M059J (cell line): ENCODE results near the gene CAPN12. TPM values are rescaled to one million over a fixed set of nuclear protein-coding genes. Genes with fewer than 3 reads are reported as not detected.

Experiments
- DNase-seq: peaks from one replicate; pipeline ENCODE4 v3.0.0-alpha.2; 2012; ENCODE audit warnings: low read depth
- total RNA-seq: library from RNA; depleted of rRNA; stranded (reverse); fragments of >200 nt; shearing (Covaris generic); gene quantifications from 2 replicates; pipeline ENCODE4 v1.2.3, GENCODE V29; 2014

The CAPN12 gene
- total RNA-seq, 1 experiment from 2014 or later, result 1.0 TPM

DNA sequence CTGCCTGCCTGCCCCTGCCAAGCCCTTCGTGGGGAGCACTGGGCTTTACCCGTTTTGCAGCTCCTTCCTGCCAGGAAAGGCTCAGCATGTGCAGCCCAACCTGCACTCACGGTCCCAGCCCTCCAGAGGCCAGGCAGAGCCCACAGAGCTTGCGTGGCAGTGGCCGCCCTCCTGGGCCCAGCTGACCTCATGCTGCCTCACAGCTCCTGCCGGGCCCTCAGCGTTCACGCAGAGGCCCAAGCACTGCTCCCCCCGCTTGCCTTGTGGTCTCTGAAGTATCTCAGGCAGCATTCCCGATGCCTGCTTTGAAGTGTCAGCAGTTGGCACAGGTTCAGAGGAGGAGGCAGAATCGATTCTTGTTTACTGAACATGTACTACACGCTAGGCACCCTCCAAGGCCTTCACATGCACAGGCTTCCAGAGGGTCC is 32.5 kb downstream of the CAPN12 start:
- DNase-seq, result peak; percentile 97

DNA sequence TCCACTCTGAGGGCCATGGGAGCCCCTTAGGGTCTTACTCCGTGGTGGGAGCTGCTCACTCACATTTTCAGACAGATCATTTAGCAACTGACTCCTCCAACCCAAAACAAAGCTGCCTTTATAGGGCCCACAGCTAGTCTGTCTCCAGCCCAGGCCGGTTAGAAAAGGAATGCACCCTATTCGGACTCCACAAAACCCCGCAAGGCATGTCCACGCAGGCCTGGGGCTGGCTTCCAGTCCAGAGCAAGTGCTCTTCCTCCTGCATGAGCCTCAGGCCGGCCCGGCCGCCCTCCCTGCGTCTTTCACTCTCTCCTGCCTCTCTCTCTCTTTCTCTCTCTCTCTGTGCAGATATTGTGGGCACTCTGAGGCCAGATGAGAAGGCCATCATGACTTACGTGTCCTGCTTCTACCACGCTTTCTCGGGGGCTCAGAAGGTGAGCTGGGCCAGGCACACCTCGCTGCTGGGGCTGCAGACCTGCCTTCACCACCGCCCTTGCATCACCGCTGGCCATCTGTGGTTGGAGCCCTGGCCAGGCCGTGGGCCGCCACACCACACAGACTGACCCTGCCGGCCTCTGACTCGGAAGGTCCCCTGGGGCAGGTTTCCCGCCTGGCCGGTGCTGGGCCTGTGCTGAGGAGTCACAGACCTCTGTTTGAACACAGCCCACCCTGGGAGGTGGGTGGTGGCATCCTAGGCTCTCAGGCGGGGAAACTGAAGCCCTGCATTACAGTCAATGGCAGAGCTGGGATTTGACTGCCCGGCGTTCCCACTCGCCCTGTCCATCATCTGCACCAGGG is 33.1 kb downstream of the CAPN12 start:
- DNase-seq, result peak; percentile 78

DNA sequence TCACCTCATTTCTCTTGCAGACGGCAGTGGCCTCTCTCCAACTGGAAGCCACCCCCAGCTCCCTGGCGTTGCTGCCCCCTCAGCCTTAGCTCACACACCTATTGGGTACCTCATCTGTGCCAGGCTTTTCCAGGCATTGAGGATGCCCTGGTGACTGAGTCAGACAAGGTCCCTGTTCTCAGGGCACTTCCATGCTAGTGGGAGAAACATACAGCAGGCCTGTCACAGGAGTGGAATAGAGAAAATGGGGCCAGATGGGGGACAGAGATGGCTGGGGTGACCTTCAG is 33.9 kb downstream of the CAPN12 start:
- DNase-seq, result peak; percentile 35

DNA sequence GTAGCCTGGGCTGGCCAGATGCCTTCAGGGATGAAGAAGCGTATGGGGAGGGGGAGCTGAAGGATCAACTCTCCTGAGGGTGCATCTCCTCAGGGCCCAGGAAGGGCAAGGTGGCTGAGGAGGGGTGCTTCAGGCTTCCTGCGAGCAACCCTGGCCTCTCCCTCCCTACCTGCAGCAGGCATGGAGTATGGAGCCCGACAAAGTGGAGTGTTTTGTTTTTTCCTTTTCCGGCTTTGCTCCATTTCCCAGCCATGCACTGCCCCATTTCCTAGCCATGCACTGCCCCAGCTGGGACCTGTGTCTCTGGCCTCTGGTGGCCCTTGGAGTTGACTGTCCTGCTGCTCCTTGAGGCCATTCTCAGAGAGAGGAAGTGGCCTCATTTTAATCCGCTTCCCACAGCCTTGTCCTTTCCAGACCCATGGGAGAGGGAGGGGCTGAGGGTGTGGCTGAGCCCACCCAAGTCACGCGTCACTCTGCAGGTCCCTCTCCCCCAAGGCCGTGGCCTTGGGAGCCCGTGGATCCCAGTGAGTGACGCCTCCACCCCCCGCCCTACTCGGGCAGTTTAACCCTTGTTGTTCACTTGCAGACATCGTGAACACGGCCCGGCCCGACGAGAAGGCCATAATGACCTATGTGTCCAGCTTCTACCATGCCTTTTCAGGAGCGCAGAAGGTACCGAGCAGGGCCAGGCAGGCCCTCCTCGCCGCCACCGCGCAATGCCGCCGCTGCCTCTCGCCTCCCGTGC is 34.4 kb downstream of the CAPN12 start:
- no peak for DNase-seq

DNA sequence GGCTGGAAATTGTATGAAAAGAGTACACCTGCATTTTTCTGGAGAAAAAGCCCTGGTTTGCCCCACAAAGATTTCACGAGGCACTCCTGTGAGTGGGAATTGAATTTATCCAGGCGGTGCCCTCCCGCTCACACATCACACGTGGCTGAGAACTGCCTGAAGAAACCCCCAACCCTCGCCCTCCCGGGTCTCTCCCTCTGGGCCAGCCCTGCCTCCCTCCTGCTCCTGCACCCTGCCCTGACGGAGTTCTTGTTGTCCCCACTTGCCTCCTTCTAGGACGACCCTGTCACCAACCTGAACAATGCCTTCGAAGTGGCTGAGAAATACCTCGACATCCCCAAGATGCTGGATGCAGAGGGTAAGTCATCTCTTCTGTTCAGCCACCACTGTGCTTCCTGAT is 35.2 kb downstream of the CAPN12 start:
- no peak for DNase-seq

DNA sequence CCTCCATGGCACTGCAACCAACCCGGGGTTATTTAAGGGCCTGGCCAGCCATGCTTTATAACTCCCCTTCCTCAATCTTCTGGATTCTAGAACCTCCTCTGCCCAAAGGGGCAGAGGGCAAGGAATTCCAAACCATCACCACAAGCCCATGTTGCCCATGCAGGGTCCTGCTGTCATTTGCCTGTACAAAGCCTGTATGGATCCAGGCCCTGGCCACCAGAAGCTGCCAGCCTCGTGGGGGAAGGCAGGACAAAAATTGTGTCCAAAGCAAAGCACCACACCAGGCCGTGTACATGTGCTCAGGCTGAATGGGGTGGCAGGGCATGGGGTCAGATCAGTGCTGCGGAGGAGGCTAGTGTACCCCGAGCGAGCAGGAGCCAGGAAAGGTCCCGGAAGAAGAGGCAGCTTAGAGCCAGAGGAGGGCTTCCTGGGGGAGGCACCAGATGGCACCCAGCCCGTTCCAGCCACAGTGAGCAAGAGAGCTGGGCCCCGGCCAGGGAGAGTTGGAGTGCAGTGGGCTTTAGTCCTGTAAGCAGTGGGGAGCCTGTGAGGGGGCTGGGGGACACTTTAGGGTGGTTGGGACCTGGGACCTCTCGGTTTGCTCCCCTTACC is 35.8 kb downstream of the CAPN12 start:
- no peak for DNase-seq

DNA sequence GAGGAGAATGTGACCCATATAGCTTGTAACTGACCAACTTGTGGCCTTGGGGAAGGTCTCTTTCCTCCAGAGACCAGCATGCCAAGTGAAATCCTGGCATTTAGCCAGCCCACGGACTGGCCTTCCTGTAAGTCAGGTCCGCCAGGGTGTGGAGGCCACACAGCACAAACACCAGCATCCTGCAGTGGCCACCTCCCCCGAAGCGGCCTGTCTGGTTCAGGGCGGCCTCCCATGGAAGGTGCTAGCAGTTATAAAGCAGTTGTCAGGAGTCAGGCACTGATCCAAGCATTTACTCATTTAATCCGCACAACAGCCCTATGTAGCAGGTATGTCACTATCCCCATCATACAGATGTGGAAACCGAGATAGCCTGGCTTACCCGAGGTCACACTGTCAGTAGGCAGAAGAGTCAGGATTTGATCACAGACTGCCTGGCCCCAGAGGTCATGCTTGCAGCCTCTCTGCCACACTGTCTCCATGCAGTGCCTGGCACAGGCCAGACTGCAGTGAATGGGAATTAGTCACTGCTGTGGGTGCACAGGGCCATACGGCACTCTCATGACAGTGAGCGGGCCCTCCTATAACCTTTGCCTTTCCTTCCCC is 36.7 kb downstream of the CAPN12 start:
- peak; percentile 71 for DNase-seq

DNA sequence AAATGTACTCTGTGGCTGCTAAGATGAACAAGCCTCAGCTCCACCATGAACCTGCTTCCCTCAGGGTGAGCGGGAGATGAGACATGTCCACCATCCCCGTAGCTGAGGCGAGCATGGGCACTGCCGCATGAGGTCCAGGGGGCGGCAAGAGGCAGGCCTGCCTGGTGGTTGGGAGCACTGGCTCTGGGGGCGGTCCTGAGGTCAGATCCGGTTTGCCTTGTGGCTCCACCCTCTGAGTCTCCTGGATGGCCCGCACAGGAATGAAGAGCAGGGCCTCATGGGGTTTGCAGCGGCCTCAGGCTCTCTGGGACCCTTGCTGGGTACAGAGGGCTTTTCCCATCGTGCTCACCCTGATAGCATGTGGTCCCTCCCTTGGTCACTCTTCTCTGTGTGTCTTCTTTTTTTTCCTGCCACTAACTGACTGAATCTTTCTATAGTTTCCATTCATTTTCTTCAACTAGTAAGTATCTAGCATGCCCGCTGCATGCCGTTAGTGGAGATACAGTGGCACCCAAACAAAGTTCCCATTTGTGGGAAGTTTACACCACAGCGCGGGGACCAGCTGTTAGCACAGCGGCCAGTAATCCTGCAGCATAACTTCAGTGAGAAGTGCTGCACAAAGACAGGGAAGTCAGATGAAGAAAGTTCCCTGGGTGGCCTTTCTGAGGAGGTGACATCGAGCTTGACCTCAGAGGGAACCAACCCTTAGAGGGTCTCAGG is 37.3 kb downstream of the CAPN12 start:
- DNase-seq, result no peak

DNA sequence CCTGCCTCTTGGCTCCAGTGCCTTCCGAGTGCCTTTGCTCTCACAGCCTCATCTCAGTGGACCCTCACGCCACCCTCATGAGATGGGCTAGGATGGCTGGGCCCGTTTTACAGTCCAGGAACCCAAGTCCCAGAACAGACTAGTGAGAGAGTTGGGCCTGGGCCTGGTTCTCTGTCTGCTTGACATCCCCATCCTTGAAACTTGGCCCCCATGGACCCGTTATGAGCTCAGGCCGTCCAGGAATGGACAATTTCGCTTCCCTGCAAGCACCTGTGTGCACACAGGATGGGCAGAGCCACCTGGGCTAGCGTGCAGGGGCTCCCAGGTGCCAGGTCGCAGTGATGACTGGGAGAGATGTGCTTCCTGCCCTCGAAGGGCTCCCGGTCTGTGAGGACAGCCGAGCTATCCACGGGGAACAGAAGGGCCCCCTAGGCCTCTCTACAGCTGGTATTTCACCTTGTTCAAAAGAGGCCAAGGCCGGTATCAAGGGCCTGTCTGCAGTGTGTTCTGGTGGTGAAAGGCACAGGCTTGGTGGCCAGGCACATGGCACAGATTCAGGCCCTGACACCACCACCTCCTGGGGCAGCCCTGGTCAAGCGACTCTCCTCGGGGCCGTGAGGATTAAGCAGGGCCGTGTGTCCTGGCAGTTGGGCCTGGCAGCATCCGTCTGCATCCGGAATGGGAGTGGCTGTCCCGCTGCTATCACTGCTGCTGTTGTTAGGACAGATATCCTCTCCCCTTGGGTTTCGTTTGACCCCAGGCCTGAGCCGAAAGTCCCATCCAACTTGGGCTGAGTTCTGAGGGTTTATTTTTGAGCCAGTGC is 38.9 kb downstream of the CAPN12 start:
- no peak for DNase-seq

DNA sequence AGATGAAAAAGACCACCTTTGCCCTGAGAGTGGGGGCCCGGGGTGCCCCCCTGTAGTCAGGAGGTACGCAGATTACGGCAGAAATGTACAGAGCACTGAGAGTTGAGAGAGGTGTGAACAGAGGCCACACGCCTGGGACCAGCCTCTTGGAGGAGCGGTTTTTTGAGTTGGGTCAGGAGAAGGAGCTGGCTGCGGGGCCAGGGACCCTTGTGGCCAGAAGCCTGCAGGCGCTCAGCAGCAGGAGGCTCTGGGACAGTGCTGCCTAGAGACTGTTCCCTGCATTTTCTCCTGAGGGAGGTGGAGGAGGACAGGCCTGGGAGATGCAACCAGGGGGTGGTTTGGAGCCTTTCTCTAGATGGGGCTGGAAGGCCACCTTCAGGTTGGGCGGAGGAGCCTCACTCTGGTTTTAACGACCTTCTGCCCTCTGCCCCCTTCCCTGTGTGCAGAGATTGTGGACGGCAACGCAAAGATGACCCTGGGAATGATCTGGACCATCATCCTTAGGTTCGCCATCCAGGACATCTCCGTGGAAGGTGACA is 39.7 kb downstream of the CAPN12 start:
- DNase-seq, result no peak

DNA sequence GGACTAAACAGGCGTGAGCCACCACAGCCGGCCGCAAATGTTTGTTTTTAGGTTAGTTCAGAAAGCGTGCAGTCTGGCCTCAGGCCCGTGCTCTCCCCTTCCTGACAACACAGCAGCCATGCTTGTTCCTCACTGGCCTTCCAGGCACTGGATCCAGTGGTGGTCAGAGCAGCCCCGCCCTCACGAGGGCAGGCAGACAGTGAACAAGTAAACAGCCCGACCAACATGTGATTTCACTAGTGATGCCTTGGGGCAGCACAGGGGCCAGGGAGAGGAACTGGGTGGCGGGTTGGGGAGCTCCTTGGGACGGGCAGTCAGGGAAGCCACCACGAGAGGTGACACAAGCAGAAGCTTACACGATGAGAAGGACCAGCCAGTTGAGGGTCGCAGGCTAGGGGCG is 40.8 kb downstream of the CAPN12 start:
- DNase-seq, result no peak

DNA sequence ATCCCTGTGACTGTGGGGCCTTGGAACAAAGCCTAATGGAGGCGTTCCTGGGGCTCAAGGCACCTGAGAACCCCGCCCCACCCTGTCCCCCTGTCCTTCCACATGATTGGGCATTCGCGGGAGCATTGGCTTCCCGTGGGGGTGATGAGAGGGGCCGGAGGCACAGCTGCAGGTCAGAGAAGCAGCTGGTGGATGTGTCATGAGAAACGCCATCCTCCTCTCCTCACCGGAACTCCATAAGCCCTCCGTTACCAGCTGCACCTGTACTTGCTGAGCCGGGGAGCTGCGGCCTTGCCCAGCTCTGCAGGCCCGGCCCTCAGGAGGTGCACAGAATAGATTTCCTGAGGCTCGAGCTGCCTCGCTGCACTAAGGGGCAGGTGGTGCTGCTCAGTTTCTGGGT is 42.0 kb downstream of the CAPN12 start:
- no peak for DNase-seq

DNA sequence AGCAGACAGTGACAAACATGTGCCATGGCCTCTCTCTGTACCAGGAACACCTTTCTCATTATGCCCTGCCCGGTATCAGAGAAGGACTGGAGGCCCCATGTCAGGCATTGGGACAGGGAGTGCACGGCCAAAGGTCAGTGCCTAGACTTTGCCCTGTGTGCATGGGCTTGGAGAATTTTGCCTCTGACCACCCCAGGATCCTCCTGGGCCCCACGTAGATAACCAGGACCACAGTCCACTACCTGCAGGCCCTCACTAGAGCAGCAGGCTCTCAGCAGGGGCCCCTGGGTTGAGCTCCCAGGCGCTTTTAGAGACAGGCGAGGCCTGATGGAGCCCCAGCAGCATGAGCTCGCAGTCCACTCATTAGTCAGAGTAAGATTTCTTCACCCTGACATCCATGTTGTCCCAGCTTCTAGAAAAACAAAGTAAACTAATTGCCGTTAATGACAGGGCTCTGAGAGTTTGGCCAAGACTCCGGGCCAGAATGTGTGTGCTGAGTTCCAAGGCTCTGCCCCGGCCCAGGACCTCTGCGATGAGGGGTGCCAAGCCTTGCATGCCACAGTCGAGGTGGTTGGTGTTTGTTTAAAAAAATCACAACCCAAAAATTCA is 42.7 kb downstream of the CAPN12 start:
- no peak for DNase-seq

DNA sequence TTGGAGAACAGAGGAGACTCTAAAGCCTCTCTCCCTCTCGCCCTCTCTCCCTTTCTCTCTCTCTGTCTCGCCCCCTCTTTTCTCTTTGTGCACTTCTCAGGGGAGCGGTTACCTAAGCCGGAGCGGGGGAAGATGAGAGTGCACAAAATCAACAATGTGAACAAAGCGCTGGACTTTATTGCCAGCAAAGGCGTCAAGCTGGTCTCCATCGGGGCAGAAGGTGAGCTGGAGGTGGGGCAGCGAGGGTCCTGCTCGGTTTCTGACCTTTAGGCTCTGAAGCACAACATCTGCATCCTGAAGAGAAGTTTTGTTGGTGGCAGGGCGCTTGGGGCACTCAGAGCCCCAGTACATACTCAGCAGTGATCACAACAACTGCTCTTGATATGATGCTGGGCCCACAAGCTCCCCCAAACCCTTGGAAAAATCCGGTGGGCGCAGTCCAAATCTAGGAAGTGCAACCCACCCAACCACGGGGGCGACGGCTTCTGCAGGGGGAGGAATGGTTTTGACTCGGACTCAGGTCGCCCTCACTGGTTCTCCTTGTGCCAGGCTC is 43.3 kb downstream of the CAPN12 start:
- DNase-seq, result no peak

DNA sequence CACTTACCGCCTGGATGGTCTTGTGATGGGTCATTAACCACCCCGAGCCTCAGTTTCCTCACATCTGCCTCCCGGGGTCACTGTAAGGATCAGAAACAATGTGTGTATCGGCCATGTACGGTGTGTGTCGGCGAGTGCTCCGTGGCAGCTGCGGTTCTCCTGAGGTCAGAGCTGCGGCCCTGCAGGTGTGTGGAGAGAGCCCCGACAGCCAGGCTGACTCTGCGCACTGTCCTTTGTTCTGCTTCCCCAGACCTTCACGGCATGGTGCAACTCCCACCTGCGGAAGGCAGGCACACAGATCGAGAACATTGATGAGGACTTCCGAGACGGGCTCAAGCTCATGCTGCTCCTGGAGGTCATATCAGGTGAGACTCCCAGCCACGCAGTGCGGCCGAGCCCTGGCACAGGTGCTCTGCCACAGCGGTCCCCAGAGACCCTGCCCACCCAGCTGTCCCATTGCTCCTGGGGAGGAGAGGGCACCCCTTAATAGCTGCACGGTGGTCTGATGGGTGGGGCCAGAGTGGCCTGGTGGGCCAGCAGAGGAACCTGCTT is 43.8 kb downstream of the CAPN12 start:
- no peak for DNase-seq

DNA sequence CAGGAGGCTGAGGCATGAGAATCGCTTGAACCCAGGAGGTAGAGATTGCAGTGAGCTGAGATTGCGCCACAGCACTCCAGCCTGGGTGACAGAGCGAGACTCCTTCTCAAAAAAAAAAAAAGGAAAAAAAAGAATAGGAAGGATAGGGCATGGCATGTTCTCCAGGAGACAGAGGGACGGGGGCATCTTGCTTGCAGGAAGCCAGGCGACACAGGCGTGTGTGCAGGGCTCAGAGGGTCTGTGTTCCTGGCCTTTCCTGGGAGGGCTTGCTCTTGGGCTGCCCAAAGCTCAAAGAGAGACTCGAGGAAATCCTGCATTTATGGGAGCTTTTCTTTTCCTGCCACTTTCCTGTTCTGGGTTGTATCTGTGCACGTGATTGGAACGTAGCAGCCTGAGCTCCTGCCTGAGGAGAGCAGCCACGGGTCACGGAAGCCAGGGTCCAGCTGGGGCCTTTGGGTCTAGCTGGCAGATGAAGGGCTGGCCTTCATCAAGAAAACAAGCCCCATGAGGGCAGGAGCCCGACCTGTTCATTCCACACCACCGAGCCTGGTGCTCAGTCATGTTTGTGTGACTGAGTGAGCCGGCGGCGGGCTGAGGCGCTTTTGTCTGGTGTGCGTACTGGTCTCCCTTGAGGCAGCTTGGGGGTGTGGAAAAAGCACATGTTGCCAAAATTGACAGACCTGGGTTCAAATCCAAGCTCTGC is 44.5 kb downstream of the CAPN12 start:
- no peak for DNase-seq

DNA sequence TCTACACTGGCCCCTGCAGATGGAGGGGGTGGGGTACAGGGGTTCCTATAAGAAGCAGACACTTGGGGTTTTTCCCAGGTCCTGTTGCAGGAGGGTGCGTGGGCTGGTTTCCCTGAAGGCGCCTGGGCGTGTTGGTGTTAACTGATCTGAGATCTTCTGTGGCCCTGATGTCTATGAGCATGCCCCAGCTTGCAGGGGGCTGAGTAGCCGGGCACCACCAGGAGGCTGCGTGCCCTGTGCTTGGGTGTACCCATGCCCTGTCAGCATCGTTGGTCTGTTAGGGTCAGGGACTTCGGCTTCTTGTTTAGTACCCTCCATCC is 45.3 kb downstream of the CAPN12 start:
- no peak for DNase-seq

DNA sequence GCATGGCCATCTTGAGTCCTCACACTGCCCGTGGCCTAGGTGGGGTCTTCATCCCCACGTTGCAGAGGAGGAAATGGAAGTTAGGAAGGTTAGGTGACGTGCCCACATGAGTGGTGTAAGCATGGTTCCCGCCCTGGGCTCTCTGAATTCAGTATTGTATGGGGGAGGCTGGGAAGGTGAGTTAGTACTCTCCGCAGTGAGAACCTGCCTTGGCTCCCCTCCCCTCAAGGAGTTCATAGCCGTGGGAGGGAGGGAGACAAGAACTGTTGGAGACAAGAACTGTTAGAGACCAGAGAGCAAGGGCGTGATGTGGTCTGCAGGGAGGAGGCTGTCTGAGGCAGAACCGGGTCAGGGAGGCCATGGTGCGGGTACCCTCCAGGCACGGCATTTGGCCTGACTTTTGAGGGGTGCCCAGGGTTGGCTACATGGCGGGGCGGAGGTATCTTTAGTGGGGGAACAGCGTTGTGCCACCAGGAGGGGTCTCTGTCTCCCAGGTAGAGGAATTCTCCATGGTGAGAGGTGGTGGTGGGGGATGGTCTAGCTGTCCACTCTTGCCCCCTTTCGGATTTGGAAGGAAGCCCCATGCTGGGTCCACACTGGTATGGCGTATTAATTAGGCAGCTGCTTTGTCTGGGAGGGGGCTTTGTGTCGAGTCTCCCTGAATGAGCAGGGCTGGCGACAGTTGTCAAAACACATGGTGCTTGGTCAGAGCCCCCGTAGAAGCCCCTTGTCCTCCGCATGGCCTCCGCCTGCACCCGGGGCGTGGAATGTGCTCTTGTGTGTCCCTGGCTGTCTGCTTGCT is 45.8 kb downstream of the CAPN12 start:
- no peak for DNase-seq
